ENCODE measurements around the gene SNRPD3. TPM values are rescaled to one million over a fixed set of nuclear protein-coding genes. Genes with fewer than 3 reads are reported as not detected.

The SNRPD3 gene
- total and polyA plus RNA-seq, 9 of the 15 experiments (the other 6 are each of a cell fraction or from before 2014, with no cell fraction given), result 131 to 366 (median 274) TPM

DNA sequence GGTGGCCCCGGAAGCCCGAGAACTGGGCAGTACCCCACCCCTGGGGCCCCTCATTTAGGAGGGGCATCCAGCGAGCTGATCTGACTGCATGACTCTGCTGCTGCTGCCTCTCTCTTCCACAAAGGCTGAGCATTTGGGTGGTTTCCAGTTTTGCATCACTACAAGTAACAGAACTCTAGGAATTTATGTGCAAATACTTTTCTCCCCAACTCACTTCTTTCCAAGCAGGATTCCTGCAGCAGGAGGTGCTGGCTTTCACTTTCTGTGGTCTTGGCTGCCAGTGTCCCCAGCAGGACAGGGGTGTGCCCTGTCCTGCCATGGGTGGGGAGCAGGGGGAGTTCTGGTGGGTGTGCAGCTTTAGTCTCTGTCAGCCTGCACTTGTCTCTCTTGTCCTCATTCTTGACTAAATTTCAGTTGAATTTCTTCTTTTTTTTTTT, 39.5 kb upstream of the SNRPD3 start (continued):
- peak; percentile 86 for TF ChIP-seq PRDM10 (IDR thresholded peaks at IDR 0.05; ENCODE audit: partially characterized antibody)
- TF ChIP-seq ZNF431 (CRISPR knock-in tag; IDR thresholded peaks at IDR 0.05), result no peak
- TF ChIP-seq ZNF311 (CRISPR knock-in tag; IDR thresholded peaks at IDR 0.05), result no peak
- no peak for TF ChIP-seq ZBTB7A (IDR thresholded peaks at IDR 0.05; ENCODE audit: borderline replicate concordance, control insufficient read depth, low read depth, low read length)
- TF ChIP-seq KAT2B (IDR thresholded peaks at IDR 0.05; ENCODE audit: low read depth, low read length), result no peak
- no peak for TF ChIP-seq TEAD2 (tag; IDR thresholded peaks at IDR 0.05)
- TF ChIP-seq ZNF197 (CRISPR knock-in tag; IDR thresholded peaks at IDR 0.05; ENCODE audit: low read depth), result no peak
- no peak for TF ChIP-seq ZBTB1 (CRISPR knock-in tag; IDR thresholded peaks at IDR 0.05; ENCODE audit: borderline replicate concordance, low read depth)
- peak; percentile 18; the same call in 1 of the 2 replicates for TF ChIP-seq ATF7 (IDR thresholded peaks at IDR 0.05)
